GM18873 (cell line): ENCODE data around the gene TRAPPC2.
"Not testable (repeated sequence)": the region's sequence is repeated elsewhere in the genome, so short reads cannot be mapped to it uniquely, and the experiment has no call there.

Experiments used
- ATAC-seq: cut with Tn5 transposase; IDR thresholded peaks from one replicate; pipeline ENCODE4 v1.9.1; 2021; ENCODE audit warnings: mild to moderate bottlenecking, moderate library complexity, moderate number of reproducible peaks; ENCODE audit not compliant: unreplicated experiment, low FRiP score

Gene TRAPPC2

DNA sequence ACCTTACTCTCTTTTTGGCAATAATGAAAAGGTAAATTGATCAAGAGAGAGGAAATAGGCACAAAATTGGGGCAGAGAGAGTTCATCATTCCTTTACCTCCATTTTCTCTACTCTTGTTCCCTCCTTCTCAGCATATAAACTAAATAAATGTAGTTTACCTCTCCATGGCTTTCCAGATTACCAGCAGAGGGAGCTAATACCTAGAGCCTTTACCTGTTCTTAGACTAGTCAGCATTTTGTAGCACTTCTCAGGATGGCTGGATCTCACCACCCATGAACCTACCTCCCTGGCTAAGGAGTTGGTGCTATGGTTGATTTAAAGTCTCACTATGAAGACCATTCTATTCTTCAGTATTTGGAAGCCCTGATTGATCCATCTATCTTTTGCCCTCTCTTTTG, 15.8 kb upstream of the TRAPPC2 start:
- ATAC-seq, result no peak

- no peak for ATAC-seq
Measured at GRCh38 chrX:13748486-13748885, 14.1 kb upstream of the TRAPPC2 start.

- ATAC-seq, result no peak
Measured at GRCh38 chrX:13747836-13748235, 13.4 kb upstream of the TRAPPC2 start.

DNA sequence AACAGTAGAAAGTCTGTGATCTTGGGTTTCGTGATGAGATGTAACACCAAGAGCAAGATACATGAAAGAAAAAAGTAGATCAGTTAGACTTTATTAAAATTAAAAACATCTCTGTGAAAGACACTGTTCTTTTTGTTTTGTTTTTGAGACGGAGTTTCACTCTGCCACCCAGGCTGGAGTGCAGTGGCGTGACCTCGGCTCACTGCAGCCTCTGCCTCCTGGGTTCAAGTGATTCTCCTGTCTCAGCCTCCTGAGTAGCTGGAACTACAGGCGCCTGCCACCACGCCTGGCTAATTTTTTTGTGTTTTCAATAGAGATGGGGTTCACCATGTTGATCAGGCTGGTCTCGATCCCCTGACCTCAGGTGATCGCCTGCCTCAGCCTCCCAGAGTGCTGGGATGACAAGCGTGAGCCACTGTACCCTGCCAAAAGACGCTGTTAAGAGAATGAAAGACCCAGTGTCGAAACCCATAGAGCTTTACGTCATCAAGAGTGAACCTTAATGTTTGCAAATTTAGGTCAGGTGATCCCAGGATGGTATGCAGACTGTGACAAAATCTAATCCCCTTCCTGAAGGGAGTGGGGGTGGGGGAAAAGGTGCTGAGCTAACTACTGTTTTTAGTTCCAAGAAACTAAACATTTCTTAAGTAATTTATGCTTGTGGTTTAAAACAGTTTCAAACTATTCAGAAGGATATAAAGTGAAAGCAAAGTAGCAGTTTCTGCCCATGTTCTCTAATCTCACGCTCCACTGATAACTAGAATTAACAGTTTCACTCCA, 8.2 kb upstream of the TRAPPC2 start:
- ATAC-seq, result peak; percentile 85

DNA sequence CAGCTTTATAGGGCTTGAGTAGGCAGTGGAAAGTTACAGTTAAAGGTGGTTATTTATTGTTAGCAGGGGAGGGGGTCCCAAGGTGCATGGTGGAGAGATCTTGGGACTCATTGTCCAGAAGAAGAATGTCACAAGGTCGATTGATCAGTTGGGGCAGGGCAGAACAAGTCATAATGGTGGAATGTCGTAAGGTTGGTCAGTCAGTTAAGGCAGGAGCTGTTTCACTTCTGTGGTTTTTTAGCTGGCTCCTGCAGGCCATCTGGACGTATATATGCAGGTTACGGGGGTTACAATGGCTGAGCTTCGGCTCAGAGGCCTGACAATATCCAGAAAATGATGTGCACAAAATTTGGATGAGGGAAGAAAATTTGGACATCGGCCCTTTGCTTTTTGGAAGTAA, 7.3 kb upstream of the TRAPPC2 start:
- ATAC-seq, result no peak

DNA sequence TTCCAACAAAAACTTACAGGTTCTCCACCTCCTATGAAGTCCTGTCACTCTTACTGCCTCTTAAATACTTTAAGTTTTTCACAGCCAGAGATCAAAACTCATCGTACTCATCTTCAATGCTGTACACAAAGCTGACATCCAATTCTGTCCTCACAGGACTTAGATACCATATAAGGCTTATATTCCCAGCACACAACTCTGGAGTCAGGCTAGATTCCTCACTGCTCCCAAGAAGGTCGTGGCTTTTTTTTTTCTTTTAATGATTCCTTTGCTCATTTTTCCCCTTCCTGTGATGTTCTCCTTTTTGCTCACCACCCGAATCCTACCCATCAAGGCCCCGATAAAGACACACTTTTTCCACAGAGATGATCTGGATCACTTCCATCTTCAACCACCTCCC, 914 bp downstream of the TRAPPC2 start:
- ATAC-seq, result no peak

- ATAC-seq, result no peak
Measured at GRCh38 chrX:13732246-13733067, 2.0 kb downstream of the TRAPPC2 start.

GRCh38 chrX:13730523-13730922, 3.9 kb downstream of the TRAPPC2 start:
- ATAC-seq, result not testable (repeated sequence)

DNA sequence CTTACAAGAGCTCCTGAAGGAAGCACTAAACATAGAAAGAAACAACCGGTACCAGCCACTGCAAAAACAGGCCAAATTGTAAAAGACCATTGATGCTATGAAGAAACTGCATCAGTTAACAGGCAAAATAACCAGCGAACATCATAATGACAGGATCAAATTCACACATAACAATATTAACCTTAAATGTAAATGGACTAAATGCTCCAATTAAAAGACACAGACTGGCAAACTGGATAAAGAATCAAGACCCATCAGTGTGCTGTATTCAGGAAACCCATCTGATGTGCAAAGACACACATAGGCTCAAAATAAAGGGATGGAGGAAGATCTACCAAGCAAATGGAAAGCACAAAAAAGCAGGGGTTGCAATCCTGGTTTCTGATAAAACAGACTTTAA, 7.8 kb downstream of the TRAPPC2 start:
- ATAC-seq, result not testable (repeated sequence)

DNA sequence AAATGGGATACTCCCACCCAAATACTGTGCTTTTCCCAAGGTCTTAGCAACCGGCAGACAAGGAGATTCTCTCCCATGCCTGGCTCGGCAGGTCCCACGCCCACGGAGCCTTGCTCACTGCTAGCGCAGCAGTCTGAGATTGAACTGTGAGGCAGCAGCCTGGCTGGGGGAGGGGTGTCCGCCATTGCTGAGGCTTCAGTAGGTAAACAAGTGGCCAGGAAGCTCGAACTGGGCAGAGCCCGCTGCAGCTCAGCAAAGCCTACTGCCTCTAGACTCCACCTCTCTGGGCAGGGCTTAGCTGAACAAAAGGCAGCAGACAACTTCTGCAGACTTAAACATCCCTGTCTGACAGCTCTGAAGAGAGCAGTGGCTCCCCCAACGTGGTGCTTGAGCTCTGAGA, 9.5 kb downstream of the TRAPPC2 start:
- ATAC-seq, result not testable (repeated sequence)

DNA sequence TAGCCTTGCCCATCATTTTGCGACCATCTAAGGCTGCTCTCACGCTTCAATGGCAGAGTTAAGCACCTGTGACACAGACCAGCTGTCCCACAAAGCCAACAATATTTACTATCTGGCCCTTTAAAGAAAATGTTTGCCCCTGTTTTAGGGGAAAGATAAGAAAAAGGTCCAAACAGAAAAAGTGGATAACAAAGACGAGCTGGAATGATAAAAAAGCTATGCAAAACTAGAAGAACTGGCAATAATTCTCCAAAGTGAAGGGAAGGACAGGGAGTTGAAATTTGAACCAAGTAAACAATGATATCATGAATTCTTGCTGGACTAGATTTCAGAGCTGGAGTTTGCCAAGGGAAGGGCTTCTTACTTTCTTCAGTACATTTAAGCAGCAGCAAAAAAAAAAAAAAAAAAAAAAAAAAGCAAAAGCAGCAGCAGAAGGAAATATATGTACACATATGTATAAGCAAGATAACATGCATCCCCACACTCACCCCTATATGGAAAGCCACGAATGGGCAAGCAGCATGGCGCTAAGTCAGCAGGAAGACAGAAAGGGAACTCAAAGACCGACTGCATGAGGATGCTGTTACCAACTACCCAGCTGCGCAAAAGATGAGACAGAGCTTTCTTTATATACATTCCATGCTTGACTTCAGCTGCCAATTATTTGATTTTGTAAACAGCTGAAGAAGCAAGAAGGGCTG, 12.5 kb downstream of the TRAPPC2 start:
- no peak for ATAC-seq

DNA sequence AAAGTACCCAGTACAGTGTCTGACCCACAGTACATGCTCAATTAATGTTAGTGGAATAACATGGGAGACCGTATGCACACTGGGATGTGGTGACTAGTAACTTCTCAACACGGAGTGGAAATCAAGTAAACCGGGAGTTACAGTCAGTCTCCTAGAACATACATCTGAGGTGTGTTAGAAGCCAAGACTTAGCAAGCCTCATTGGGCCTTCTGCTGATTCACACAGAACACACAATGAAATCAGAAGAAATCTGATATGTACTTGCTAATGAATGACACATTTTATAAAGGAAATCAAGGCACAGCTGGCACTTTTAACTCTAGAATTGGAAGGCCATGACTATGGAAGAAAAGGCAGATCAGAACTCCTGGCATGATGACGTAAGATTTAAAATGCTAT, 13.0 kb downstream of the TRAPPC2 start:
- ATAC-seq, result no peak

DNA sequence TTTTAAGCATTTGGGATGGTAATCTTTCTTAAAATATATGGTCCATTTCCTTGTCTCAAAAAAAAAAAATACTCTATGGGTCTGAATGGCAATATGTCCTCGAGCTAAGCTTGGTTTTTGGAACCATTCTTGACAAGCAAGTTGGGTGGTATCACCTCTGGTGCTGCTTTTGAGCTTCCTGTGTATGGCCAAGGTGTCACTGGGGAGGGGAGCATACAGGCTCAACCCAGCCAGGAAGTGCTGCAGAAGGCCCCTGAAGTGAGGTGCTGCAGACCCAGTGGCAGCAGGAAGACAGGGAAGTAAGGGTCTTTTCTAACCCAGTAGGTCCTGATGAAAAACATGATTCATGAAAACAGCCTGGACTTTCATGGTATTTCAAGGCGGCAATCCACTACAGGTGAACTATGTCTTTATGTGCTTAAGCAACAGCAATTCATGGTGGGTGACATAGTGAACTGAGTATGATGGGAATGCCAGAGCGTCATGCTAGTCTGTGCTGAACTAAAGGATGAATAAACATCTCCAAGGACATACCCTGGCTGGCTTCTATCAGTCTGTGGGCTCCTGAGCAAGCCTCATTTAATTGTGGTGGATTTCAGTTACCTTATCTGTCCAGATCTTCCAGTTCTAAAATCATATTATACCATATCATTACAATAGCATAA, 15.1 kb downstream of the TRAPPC2 start:
- ATAC-seq, result no peak

DNA sequence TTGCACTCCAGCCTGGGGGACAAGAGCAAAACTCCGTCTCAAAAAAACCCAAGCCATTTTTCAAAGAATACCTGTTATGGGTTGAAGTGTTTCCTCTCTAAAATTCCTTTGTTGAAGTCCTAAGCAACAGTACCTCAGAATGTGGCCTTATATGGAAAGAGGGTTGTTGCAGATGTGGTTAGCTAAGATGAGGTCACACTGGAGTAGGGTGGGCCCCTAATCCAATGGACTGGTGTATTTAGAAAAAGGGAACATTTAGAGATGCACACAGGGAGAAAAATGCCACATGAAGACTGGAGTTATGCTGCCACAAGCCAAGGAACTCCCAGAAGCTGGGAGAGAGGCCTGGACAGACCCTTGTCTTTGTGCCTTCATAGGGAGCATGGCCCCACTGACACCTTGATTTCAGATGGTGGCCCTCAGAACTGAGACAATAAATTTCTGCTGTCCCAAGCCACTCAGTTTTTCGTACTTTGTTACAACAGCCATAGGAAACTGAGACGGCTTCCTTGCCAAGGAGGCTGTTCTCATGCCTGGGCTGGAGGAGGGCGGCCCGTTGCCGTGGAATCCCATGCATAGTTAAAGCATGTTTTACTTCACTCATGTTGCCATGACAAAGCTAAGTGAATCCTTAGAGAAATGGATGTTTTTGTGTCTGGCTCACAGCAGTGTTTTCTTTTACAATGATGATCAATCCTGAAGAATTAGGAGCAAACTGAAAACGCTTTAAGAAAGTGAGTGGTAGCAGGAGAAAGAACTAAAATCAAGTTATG, 16.5 kb downstream of the TRAPPC2 start:
- no peak for ATAC-seq

DNA sequence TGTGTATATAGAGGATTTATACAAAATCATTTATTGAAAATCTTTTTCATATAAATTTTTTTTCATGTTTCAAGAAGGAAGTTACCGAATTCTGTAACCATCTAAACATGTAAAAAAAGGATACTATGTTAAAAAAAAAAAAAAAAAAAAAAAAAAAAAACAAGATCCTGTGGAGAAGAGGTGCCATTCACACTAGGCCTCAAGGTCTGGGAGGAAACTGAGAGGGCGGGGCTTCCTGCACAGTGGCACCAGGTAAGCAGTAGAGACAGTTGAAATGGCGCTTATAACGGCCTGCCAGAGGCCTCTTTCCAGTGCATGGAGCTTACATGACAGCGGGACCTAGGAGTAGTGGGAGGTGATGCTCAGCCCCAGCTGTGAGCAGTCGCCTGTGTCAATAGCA, 17.5 kb downstream of the TRAPPC2 start:
- ATAC-seq, result no peak

DNA sequence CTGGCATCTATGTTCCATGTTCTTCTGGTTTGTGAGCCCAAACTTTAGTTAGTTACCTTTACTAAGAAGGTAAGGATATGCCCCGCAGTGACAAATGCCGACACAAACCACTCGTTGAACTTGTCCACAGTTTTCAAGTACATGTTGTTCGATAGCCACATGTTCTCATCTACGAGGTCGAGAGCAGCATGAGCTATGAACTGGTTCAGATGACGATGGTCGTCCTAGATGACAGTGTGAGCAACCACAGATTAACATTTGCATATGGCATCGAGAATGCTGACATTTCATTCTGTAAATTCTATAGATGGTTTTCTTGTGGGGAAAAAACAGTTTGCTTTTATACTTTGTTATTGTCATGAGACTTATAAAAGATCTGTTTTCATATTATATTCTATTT, 18.0 kb downstream of the TRAPPC2 start:
- no peak for ATAC-seq

- no peak for ATAC-seq
Measured at GRCh38 chrX:13711141-13711540, 23.3 kb downstream of the TRAPPC2 start.

DNA sequence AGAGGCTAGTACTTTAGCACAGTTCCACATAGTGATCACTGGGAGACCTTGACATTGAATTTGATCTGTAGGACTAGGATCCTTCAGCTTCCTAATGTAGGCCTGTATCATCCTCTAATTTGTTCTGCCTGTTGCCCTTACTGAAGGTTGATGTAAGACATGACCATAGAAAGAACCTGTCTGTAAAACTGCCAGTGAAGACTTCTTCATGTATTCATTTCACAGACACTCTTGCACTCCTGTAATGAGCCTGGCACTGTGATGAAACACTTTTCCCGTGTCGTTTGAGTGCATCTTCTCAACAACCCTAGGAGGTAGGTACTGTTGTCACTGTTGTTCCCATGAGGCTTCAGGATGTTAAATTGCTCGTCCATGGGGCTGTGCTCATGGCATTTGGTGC, 30.8 kb downstream of the TRAPPC2 start:
- no peak for ATAC-seq

- no peak for ATAC-seq
Measured at GRCh38 chrX:13703135-13703534, 31.3 kb downstream of the TRAPPC2 start.
